ENCODE measurements around the gene DIAPH3.
"Not testable (repeated sequence)": the region's sequence is repeated elsewhere in the genome, so short reads cannot be mapped to it uniquely, and the experiment has no call there.

Gene DIAPH3

GRCh38 chr13:60094385-60095088, 69.2 kb downstream of the DIAPH3 start:
- DNase-seq: peak; percentile 18

DNA sequence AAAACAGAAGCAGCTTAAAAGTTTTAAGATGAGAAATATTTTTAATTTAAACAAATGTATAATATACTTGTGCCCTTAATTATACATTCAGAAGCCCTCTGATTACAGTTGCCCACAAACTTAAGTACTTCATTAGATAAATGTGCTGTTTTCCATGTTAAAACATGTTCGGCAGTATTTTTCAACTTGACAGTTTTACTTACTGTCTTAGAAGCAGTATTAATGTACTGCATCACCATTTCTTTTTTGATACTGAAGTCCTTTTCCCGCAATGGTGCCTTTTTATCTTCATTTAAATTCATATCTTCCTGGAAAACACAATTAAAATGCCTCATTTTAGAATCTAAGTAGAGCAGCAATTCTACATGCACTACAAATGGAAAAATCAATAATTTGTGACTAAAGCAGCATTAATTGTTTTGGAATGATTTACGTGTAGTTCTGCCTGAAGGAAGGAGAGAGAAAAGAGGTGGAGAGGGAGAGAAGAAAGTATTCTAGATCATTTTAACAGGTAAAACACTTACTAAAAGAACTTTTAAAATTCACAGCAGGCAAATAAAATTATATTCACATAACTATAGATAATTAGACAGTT, 70.2 kb downstream of the DIAPH3 start:
- peak; percentile 17 for DNase-seq

DNA sequence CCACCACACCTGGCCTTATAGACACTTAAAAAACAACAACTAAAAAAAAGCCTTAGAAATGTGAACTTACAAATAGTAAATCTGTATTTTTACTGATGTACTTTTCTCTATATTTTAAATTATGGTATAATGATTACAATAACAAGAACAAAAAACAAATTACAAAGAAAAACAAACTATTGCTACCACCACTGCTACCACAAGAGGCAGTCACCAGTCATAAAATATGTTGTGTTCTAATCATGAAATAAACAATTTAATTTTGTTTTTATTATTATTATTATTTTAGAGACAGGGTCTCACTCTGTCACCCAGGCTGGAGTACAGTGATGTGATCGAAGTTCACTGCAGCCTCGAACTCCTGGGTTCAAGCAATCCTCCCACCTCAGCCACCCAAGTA, 72.2 kb downstream of the DIAPH3 start:
- no peak for DNase-seq

GRCh38 chr13:60090574-60090973, 73.2 kb downstream of the DIAPH3 start:
- DNase-seq: no peak

- not testable (repeated sequence) for DNase-seq
Observed at GRCh38 chr13:60083780-60084179, 79.9 kb downstream of the DIAPH3 start.

DNA sequence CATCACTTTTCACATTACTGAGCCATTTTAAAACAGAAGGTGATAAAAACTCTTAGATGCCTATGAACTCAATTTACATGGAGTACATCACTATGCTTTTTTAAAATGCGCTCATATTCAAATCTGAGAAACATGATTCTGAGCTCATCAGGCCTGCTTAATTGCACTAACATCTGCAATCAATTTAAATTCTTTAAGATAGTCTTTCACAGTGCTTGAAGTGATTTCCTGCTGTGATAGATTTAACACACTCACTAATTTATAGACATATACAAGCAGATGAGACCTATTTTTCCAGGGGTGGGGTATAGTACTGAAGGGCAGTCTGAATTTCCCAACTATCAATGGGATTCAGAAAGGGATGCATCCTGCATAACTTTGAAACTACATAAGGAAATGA, 82.9 kb downstream of the DIAPH3 start:
- no peak for DNase-seq

DNA sequence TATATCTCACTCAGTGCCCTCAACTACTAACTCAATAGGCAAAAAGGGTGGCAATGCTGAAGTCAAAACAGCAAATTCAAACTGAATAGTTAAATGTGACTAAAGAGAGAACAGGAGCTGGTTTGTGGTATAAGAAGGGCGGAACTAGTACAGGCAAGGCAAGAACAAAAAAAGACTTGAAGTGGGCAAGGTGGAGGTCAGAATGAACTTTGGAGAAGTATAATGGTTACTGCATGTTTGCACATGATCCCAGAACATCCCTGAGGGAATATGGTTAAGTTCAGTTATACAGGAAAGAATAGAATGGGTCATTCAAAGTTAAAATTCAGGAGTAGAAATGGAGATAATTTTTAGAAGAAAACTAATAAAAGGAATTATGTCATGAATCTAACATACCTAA, 85.5 kb downstream of the DIAPH3 start:
- no peak for DNase-seq

- DNase-seq: no peak
Observed at GRCh38 chr13:60075850-60076249, 87.9 kb downstream of the DIAPH3 start.

GRCh38 chr13:60074397-60074796, 89.3 kb downstream of the DIAPH3 start:
- DNase-seq: no peak

GRCh38 chr13:60066226-60066625, 97.5 kb downstream of the DIAPH3 start:
- DNase-seq: no peak

DNA sequence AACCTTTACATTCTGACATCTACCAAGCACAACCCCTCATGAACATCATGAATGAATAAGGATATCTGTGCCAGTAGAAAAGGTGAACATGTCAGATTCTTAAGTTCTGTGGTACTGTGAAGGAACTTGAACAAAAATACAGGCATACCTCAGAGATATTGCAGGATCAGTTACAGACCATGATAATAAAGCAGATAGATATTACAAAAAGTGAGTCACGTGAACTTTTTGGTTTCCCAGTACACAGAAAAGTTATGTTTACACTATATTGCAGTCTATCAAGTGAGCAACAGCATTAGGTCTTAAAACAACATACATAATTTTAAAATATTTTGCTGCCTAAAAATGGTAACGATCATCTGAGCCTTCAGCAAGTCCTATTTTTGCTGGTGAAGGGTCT, 101.2 kb downstream of the DIAPH3 start:
- no peak for DNase-seq

- DNase-seq: no peak
Observed at GRCh38 chr13:60061737-60062136, 102.0 kb downstream of the DIAPH3 start.

DNA sequence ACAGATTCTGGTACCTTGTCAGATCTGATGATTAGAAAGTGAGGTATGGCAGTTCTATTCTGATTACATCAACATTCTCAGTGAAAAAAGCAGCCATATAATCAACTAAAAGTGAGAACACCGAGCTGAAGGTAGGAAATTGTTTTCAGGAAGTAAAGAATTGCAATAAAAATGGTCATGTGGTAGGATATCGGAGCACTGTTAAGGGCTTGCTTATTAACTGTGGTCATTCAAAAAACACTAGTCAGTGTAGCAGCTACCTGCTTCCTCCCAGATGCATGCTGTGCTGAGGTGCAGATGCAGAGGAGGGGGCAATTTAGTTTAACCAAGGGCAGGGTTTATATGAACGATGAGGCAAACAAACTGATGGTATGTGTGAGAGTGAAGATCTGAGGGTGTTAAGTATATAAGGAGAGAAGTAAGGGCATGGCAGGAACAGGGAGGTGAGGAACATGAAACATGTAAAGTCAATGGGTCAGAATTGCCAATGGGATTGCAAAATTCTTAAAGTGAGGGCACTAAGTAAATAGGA, 111.9 kb downstream of the DIAPH3 start:
- DNase-seq: no peak

DNA sequence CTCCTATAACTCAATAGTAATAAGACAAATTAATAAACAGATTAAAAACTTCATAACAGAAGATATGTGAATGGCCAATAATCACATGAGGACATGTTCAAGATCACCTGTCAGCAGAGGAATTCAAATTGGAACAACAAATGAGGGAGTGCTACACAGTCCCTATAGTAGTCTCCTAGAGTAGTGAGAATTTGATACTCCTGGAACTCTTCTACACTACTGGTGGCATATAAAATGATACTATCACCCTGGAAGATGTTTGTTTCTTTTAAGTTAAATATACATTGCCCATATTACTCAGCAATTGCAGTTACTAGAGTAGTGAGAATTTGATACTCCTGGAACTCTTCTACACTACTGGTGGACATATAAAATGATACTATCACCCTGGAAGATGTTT, 115.4 kb downstream of the DIAPH3 start:
- not testable (repeated sequence) for DNase-seq

GRCh38 chr13:60047918-60048317, 115.8 kb downstream of the DIAPH3 start:
- DNase-seq: no peak

DNA sequence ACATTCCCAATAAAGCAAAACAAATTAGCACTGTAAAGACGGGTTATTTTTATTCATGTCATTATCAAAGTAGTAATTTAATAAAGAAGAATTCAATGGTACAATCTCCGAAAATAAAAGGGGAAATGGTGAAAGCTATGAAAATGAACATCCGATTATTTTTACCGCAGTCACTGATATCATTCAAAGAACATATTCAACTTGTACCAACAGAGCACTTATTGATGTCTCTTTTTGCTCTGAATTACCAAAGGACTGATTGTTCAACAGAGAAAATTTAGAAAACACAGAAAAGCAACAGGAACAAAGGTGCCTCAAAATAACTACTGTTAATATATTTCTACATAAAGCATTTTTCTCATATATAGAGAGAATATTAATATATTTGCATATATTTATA, 119.4 kb downstream of the DIAPH3 start:
- no peak for DNase-seq

- DNase-seq: no peak
Observed at GRCh38 chr13:60043262-60043661, 120.5 kb downstream of the DIAPH3 start.

DNA sequence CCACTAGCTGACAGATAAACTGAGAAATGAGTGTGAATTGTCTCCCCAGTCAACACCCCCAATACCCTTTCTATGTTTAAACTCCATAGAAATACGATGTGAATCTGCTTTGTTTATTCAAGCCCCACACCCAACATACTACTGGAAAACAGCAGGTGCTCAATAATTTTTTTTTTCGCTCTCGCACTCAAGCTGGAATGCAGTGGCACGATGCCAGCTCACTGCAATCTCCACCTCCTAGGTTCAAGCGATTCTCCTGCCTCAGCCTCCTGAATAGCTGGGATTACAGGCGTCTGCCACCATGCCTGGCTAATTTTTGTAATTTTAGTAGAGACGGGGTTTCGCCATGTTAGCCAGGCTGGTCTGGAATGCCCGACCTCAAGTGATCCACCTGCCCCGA, 123.1 kb downstream of the DIAPH3 start:
- DNase-seq: not testable (repeated sequence)

GRCh38 chr13:60035874-60036273, 127.9 kb downstream of the DIAPH3 start:
- DNase-seq: no peak

GRCh38 chr13:60032851-60033250, 130.9 kb downstream of the DIAPH3 start:
- DNase-seq: no peak

DNA sequence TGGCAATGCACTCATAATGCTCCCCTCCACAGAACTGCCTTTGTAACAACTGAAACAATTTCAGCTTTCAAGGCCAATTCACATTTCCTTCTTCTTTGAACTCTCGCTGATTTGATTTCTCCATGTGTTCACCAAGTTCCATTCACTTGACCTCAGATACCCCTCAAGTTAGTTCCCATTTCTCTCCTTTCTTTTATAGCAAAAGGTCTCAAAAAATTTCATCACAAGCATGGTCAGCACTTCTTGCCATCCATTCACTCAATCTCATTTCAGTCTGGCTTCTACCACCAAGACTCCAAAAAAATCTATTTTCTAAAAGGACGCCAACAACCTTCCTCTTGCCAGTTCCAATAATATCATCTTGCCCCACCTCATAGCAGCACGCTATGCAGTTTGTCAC, 135.7 kb downstream of the DIAPH3 start:
- no peak for DNase-seq

DNA sequence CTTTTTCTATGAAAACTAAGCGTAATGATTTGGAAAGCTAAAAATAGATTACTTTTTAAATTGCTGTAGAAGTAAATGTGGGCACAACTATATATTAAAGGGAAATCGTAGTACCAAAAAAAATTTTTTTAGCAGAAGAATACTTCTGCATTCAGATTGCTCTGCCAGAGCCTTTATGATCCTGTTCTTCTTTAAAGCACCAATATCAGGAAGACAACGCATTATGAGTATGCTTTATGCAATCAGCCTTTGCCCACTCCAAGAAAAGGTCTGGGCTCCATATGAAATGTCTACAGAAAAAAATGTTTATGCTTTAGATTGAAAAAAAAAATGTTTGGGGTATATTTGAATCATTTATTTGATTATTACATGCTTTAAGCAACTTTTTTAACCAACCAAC, 137.4 kb downstream of the DIAPH3 start:
- DNase-seq: no peak

DNA sequence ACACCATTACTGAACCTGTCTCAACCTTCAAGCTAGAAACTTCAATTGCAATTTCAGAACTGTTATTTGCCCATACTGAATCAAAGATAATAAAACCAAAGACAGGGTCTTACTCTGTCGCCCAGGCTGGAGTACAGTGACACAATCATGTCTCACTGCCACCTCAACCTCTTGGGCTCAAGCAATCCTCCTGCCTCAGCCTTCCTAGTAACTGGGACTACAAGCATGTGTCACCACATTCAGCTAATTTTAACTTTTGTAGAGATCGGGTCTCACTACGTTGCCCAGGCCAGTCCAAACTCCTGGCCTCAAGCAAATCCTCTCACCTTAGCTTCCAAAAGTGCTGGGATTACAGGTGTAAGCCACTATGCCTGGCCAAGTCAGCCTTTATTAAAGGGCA, 143.4 kb downstream of the DIAPH3 start:
- no peak for DNase-seq

DNA sequence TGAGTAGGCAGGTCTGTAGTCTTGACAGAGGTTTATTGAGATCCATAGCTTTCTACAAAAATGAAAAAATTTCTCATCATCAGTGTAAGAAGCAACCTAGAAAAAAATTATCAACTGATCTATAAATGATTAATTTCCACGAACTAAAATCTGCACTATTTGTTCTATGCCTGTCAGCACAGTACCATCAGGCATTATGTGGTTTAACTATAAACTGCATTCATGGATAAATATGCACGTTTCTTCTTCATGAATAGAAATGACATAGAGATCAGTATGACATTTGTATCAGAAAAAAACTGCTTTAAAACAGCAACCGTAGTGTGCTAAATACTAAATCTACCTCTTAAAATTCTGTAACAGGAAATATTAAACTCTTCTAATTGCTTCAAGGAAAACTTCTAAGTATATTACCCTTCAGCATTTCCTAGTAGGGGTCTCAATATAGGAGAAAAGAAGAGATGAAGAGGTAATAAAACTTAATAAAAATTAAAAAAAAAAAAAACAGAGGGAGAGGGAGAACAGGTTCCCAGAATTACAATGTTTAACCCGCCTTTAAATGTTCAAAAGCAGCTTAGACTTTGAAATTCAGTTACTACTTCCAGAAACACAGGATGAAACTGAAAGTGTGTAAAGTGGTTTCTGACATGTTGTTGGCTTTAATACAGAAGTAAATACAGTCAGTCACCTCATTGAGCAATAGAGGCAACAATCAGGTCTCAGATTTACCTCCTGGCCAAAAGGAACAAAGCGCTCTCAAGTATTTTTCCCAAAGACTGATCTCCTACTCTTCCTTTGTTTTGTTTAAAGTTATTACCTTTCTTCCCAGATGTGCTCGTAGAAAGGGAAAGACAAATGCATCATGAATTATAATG, 144.4 kb downstream of the DIAPH3 start:
- no peak for DNase-seq
